ENCODE measurements around the gene KLK6.

KLK6 gene

DNA sequence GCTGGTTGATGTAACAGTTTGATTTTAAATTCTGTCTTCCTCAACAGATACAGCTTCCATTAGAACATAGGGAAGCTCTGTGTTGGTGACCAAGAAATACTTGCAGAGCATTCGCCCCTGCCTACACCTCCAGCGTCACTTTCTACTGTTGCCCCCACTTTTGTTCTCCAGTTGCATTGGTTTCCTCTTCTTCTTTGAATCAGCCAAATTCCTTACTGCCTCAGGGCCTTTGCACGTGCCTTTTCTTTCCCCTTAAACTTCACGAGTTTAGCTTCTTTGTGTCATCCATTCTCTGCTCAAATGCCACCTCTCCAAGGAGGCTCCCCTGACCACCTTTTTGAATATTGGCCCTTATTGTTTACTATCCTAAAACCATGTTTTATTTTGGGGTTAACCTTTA is 22.3 kb downstream of the KLK6 start:
- DNase-seq = no peak

DNA sequence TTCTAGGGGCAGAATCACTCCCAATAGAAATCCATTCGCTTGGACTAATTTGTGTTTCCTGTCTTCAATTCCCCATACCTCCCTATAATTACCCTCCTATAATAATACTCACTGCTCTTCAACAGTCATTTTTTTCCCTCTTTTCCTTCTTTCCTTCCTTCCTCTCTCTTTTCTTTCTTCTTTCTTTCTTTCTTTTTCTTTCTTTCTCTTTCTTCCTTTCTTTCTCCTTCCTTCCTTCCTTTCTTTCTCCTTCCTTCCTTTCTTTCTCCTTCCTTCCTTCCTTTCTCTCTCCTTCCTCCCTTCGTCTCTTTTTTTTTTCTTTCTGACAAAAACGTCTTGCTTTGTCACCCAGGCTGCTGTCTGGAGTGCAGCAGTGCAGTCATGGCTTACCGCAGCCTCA is 24.6 kb downstream of the KLK6 start:
- DNase-seq = no peak

DNA sequence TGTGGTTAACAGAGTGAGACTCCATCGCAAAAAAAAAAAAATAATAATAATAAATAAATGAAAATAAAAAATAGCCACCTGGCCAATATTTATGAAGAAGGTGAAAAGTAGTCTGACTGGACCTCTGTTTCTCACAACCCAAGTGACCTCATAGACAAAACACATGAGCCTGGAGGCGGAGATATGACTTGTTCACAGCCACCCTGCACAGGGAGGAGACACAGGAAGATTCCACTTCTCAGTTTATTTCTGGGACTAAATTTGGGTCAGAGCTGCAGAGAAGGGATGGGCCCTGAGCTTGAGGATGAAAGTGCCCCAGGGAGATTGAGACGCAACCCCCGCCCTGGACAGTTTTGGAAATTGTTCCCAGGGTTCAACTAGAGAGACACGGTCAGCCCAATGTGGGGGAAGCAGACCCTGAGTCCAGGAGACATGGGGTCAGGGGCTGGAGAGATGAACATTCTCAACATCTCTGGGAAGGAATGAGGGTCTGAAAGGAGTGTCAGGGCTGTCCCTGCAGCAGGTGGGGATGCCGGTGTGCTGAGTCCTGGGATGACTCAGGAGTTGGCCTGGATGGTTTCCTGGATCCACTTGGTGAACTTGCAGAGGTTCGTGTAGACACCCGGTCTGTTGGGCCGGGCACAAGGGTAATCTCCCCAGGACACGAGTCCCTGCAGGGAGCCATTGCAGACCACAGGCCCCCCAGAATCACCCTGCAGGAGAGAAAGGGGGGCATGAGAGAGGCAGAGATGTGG is 26.1 kb downstream of the KLK6 start:
- no peak for DNase-seq

DNA sequence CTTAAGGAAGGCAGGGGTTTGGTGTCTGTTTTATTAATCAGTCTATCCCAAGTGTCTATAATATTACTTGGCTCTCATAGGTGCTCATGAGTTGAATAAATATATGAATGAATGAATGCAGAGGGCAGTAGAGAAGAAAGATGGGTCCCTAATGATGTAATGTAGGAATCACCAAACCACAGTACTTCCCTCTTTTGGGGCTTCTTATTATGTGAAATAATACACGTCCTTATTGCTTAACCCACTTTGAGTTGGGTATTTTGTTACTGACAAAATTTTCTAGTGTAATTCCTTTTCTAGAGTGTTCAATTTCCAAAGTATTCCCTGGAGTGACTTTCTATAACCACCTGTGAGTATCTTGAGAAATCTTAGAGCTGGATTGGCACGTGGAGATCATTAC is 29.8 kb downstream of the KLK6 start:
- DNase-seq = no peak

DNA sequence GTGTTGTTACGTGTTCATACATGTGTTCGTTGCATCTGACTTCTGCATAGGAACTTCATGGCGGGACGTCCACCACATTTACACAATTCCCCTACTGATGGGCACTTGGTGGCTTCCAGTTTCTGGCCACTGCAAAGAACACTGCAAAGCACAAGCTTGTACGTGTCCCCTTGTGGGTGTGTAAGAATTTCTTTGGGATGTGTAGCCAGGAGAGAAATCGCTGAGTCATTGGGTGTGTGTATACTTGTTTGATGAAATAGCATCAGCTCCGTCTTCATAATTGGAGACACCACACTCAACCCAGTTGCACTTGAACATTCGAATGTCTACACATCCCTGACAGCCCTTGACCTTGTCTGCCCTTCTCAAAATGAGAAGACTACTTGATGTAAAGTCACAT is 35.8 kb downstream of the KLK6 start:
- no peak for DNase-seq

DNA sequence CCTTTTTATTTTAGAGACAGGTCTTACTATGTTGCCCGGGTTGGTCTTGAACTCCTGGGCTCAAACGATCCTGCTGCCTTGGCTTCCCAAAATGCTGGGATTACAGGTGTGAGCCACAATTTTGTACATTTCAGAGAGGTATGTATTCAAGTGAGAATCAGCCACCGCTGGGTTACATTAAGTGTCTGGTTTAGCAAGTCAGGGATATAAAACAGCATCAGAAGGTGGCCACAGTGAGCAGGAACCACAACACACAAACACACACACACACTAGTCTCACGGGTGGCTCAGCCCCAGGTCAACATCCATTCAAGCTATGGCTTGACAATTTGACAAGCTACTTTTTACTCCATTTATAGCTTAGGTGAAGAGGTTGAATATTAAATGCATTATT is 36.7 kb downstream of the KLK6 start:
- no peak for DNase-seq

DNA sequence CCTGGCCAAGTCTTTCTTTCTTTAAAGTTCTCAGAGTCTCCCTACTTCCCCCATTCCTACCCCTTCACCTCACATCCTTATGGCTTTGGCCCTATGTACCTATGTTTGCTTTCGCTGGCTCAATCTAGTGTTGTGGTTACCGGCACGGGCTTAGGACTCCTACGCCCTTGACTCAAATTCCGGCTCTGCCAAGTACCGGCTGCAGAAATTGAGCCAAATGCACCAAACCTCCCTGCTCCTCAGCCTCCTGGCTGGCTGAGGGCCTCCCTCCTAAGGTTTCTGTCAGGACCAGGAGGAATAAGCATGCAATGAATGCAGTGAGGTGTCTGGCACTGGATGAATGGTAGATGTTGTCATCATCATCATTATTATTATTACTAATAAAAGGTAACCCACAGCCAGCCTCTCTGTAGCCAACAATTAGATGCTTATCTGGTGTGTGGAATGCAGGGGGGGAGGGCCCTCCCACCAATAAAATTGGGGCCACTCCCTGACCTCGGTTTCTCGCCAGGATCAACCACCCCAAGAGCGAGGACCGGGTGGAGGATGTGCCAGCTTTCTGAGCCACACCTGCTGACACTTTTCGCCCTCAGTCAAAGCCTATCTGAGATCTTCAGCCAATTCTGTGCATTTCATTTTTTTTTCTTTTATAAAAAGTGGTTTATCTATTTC is 37.2 kb downstream of the KLK6 start:
- DNase-seq = no peak

DNA sequence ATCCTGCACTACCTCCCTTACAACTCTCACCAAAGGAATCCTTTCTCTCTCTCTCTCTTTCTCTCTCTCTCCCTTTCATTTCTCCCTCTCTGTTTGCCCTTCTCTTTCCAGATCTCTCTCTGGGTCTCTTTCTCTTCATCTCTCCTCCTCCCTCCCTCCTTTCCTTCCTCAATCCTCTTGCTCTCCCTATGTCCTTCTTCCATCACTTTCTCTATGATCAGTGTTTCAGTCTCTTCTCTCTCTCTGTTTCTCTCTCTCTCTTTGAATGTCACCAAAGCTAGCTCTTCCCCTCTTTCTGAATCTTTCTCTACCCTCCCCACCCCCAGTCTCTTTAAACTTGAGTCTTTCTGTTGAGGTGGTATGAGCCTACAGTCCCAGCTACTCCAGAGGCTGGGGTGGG is 38.4 kb downstream of the KLK6 start:
- no peak for DNase-seq

DNA sequence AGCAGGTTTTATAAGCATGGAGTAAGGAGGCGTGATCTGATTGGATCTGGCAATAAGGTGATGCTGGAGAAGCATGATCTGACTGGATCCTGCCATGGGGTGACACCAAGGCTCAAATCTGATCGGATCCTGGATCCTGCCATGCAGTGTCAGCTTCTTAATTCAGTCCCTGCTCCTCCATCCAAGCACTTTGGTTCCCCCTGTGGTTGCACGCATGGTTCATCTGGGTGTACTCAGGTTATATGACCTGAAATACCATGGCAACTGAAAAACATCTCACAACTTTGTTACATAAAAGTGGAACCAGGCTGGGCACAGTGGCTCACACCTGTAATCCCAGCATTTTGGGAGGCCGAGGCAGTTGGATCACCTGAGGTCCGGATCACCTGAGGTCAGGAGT is 40.6 kb downstream of the KLK6 start:
- DNase-seq = no peak

DNA sequence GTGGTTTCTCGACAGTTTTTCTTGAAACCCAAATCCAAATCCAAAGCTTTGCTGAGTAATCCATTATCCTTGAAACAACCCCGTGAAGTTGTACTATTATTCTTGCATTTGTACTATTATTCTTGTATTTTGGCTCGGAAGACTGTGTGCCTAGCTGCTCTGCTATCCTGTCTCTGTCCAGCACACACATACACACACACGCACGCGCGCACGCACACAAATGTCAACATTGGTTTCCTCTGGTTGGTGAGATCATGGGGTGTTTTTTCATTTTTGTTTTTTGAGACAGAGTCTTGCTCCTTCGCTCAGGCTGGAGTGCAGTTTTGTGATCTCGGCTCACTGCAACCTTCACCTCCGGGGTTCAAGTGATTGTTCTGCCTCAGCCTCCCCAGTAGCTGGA is 43.2 kb downstream of the KLK6 start:
- DNase-seq = no peak

DNA sequence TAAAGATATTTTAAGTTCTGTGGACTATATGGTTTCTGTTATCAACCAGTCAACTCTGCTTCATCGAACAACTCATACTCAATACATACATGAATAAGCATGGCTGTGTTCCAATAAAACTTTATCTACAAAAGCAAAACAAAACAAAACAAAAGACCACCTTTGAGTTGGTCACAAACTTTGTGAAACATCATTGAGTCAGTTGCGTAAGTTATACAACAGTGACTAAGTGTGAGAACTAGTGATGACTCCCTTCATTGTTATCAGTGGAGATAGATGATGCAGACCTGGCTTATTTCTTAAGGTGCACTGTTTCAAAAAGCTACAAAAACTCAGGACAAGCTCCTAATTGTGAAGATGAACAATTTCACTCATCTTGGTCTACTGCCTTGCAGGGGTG is 43.7 kb downstream of the KLK6 start:
- no peak for DNase-seq

DNA sequence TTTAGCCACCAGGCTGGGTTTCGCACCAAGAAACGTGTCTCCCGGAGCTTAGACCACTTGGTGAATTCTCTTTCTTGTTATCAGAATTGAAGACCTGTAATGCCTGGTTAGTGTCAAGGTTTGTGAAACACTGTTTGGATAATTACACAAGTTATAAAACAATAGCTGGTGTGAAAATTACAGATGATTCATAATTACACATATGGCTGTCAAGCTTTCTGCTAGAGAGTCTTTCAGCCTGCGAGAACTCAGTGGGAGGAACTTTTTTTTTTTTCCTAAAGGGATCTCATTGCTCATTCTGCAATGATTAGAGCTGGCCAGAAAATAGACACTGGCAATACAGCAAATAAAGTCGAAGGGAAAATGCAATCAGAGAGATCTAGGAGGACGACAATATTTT is 44.8 kb downstream of the KLK6 start:
- DNase-seq = no peak

DNA sequence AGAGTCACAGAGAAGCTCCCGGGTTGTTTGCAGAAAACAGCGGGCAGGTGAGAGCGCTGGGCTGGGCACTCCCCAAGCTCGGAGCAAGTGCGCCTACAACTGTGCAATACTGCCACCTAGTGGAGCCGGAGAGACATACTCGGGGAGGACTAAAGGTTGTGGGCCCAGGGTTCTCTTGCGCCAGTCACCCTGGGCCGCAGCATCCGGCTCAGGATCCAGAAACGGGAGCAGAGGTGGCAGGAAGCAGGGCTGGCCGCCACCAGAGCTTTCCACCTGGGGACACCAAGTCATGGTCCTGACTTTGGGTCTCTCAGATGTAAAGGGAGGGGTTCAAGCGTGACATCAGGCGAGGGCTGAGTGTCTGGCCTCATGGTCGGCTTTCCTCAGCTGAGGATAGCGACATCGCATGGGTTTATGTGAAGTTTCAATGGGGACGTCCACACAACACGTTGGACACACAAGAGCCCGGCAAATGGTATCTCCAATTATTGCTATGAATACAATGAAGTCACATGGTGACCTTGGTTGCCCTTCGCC is 47.0 kb downstream of the KLK6 start:
- peak; percentile 35 to 78 (median 60) for DNase-seq

DNA sequence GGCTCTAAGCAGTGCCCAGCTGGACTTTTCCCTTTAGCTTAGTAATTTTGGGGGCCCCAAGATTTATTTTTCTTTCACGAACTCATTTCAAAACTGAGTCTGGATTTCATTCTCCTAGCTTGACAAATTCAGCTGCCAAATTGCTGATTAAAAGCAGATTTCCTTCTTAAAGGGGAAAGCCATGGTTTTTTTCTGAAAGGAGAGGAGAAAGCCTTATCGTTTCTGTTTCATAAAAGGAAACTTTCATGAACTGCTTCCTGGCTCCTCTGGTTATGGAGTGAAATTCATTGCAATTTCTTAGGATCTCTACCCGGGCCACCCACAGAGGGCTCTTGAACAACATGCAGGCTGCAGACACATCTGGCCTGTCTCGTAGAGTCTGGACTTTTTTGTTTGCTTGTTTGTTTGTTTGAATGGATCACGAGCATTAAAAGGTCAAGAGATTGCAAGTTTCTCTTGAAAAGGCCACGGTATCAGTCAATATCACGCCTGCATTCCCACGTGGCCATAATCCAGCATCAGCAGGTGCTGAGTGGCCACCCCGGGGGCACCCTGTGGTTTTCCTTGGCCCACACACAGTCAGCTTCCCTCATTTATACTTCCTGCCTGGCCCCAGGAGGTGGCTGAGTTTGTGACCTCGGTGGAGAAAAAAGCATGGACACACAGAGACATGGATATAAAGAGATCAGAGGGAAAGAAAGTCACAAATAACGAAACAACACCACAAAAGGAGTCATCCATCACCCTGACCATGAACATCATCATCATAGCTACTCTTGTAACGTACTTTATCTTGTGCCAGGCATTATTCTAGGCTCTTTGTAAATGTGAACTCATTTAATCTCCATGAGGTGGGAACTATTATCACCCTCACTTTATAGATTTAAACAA is 47.7 kb downstream of the KLK6 start:
- DNase-seq = no peak

DNA sequence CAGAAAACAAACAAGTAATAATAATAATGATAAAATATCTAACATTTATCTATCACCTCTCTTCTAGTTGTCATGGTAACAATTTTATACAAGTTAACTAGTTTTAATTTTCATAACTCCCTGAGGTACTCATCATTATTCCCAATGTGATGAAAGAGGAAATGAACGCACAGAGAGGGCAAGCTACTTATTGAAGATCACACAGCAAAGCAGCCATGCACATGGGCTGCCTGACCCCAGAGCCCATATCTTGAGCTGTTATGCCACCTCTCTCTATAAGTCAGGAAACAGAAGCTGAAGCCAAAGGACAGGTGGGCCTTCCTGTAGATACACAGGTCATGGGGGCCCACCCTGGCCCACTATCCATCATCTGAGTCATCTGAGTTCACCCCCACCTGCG is 53.3 kb downstream of the KLK6 start:
- no peak for DNase-seq

DNA sequence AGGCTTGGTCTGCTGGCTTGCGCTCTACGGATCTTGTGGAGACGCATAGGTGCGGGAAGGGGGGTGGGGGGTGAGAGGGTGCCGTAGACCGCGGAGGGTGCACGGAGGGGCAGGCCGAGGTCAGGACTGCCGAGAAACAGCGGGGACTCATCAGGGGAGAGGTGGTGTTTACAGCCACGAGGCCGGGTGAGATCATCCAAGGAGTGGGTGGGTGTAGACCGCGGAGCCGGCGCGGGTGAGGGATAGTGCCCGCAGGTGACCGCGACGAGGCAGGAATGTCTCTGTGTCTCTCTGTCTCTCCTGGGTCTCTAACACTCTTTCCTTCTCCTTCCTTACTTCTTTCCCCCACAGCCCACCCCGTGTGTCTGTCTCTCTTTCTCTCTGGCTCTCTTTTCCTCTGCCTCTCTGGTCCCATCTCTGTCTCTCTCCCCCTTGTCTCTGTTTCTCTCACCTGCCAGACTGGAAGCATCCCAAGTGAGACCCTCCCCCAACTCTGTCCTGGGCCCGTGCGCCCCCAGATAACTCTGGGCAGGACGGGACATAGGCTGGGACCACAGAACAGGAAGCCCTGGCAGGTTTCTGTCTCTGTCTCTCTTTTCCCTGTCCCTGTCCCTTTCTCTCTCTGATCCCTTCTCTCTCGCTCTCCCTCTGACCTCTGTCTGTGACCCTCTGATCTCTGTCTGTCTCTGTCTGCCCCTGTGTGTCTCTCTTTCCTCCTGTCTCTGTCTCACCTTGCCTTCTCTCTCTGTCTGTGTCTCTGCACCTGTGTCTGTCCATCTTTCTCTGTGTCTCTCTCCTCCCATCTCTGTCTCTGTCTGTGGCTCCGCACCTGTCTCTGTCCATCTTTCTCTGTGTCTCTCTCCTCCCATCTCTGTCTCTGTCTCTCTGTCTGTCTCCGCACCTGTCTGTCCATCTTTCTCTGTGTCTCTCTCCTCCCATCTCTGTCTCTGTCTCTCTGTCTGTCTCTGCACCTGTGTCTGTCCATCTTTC is 56.4 kb downstream of the KLK6 start:
- no peak for DNase-seq

DNA sequence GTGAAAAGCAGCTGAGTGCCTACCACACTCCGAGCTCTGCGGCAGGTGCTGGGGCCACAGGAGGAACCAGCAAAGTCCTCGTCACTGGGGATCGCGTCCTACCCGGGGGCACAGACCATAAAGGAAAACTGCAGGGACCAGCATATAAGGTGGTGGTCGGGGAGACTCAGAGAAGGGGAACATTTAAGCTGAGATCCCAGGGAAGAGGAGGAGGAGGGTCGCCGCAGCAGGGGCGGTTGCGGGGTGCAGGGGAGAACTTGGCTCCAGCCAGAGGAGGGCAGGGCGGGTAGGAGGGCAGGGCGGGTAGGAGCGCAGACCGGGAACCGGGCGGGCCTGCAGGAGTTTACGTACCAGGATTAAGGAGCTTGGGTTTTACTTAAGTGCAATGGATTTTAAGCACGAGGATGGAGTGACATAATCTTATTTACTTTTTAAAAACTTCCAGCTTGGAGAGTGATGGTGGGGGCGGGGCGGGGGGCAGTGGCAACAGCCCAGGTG is 57.2 kb downstream of the KLK6 start:
- DNase-seq = no peak

DNA sequence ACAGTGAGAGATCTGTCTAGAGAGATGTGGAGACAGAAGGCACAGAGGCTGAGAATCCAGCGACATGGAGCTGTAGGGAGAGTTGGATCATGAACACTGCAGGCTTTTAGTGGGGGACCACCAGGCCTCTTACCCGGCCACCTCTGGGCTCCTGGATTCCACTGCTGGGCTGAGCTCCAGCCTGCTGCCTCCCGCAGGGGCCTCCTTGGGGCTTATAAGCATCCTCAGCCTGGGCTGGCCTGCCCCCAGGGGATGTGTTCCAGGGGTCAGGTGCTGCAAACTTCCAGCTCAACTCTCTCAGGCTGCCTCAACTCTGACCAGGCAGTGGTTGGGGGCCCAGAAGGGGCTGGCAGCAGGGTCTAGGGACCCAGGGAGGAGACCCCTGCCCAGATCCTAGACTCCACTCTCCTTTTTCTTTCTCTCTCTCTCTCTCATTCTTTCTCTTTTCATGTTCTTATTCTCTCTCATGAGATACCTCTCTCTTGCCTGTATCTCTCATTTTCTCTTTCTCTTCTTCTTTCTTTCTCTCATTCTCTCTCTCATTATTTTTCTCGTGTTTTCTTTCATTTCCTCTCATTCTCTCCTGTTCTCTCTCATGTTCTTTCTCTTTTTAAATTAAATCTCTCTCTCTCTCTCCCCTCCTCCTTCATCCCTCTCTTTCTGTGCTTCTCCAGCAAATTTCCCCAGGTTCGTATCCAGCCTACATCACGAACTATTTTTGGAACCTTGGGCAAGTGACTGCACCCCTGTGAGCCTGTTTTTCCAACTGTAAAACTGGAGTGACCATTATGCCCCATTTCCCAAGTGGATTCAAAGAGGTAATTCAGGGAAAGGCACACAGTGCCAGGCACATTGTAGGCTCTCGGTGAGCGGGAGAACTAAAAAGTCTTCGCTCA is 57.9 kb downstream of the KLK6 start, which contains the start of gene KLK4:
Gene KLK4, minus strand, starts transcription at position 190 of the 896 bp plus-strand sequence. CDS start 657 bp downstream, outside the sequence.
- DNase-seq = no peak

DNA sequence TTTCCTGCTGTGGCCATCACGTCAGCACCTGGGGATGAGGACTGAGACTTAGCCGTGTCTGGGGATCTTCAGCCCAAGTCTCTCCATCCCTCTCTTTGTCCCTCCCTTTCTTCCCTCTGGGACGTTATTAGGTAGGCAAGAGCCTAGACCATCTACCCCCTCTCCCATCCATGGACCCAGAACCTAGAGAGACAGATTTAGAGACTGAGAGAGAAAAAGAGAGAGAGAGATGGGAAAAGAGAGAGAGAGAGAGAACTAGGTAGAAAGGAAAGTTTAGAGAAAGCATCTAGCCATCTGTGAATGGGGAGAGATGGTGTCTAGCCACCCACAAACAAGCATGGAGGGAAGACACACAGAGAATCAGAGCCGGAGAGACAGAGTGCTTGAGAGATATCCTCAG is 58.7 kb downstream of the KLK6 start:
- DNase-seq = no peak

DNA sequence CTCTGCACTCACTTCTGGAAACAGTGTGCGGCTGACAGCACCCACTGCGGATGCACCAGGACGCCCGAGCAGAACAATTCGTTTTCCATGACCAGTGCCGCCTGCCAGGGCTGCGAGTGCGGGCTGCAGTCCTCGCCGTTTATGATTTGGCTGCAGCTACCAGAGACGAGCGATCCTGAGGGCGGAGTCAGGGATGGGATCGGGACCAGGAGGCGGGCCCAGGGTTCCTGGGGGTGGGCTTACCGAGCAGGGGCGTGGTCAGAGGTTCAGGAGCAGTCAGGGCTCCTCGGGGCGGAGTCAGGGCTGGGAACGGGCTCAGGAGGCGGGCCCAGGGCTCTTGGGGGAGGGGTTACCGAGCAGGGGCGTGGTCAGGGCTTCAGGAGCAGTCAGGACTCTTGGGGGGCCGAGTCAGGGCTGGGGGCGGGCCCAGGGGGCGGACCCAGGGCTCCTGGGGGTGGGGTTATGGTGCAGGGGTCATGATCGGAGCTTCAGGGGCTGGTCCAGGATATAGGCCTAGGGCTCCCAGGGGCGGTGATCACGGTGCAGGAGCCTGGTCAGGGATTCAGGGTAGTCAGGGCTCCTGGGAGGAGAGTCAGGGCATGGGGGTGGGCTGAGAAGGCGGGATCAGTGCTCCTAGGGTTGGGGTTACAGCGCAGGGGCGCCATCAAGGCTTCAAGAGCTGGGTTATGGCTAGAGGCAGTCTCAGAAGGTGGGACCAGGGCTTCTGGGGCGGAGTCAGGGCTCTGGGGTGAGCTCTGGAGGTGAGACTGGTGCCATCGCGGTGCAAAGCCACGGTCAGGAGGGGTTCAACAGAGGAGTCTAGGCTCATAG is 59.9 kb downstream of the KLK6 start:
- DNase-seq = no peak

Data from stimulated activated naive CD4-positive, alpha-beta T cell (primary cell).